ENCODE data around the gene AKR7A2. TPM values are rescaled to one million over a fixed set of nuclear protein-coding genes. Genes with fewer than 3 reads are reported as not detected.

The AKR7A2 gene
- polyA plus RNA-seq, 3 donors = 19.5 to 117 (median 89.3) TPM

DNA sequence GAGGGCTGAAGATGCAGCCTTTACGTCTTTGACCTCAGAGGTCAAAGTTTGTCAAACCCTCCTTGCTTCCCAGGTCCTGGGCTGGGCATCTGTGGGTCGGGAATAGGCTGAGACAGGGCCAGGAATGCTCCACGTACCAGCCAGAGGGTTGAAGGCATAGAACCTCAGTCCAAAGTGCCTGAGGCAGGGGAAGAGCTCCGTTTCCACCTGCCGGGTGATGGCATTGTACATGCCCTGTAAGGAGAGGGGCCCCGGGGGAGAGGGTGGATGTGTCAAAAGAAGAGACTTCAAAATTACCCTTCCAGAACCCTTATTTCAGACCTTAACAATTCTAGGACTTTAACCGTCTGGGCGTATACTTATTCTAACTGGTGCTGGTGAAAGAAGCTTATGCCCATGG lies 27.1 kb downstream of the AKR7A2 start:
- Mint-ChIP-seq H3K27me3 (ENCODE audit: low read depth in 3 of 3) (peaks cover 13 to 22% (median 20%) of the 10 kb centered on the region in 3 donors), H3K9me3 (peaks cover 0 to 5% (median 2%) of the 10 kb centered on the region in 7 donors), H3K27ac (no peak overlapping the region), H3K36me3 (peaks cover 0 to 8% of the 10 kb centered on the region in 2 donors), H3K4me1 (peaks cover 11% of the 10 kb centered on the region), H3K4me3 (no peak overlapping the region)
- H2AFZ ChIP-seq (ENCODE audit: insufficient read depth, low read depth, low read length, poor library complexity, severe bottlenecking) = no peak overlapping the region
- TF ChIP-seq CTCF (IDR thresholded peaks at IDR 0.05) = no peak
- H3K4me3 ChIP-seq (replicated peaks in 1 of 3; ENCODE audit: low read depth in 2 of 3, low read length in 3 of 3) = no peak overlapping the region
- no peaks in the 10 kb centered on the region for H4K20me1 ChIP-seq (ENCODE audit: insufficient read depth, low read length)
- H3K4me2 ChIP-seq (replicated peaks; ENCODE audit: extremely low read depth, low read length, poor library complexity, severe bottlenecking) = no peak overlapping the region
- H3K9ac ChIP-seq (ENCODE audit: insufficient read depth, low read length, poor library complexity, severe bottlenecking) = no peak overlapping the region
- no peak overlapping the region for H3K27ac ChIP-seq (ENCODE audit: low read depth in 1 of 2, low read length in 2 of 2)
- peaks cover 6 to 17% of the 10 kb centered on the region in 2 donors for H3K27me3 ChIP-seq (ENCODE audit: control insufficient read depth in 2 of 2, insufficient read depth in 2 of 2, low read length in 2 of 2)
- H3K4me1 ChIP-seq (ENCODE audit: control insufficient read depth in 1 of 2, insufficient read depth in 2 of 2, low read length in 2 of 2) = peaks cover 6 to 11% of the 10 kb centered on the region in 2 donors
- DNase-seq = no peak
- H3K9me3 ChIP-seq (replicated peaks in 1 of 2; ENCODE audit: control insufficient read depth in 1 of 2, insufficient read depth in 1 of 2, low read length in 2 of 2) = no peaks in the 10 kb centered on the region
- intact Hi-C loops (cut with micrococcal nuclease) = no loop called here
- H3K36me3 ChIP-seq (replicated peaks in 1 of 2; ENCODE audit: control insufficient read depth in 1 of 2, insufficient read depth in 2 of 2, low read length in 2 of 2) = no peaks in the 10 kb centered on the region
- 75% methylated on average over 3 of the region's 8 CpGs for WGBS (ENCODE audit: insufficient coverage)
- no peaks in the 10 kb centered on the region for H3K79me2 ChIP-seq (ENCODE audit: insufficient read depth, low read length)

DNA sequence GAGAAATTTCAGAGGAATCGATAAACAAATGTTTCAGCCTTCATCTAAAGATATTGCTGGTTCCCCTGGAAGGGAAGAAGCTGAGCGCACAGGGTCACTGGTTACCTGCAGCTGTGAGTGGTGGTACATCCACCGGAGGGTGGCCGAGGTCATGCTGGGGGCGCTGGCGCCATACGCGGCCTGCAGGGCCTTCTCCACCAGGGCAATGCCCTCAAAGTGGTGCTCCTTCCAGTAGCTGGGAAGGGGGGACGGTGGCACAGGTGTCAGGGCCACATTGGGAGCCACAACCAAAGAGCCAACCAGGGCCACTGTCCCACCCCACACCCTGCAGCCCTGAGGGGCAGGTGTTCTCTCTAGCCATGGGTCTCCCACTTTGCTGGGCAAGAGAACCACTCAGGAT lies 28.1 kb downstream of the AKR7A2 start:
- no peaks in the 10 kb centered on the region for H3K36me3 ChIP-seq (replicated peaks in 1 of 2; ENCODE audit: control insufficient read depth in 1 of 2, insufficient read depth in 2 of 2, low read length in 2 of 2)
- Mint-ChIP-seq H3K9me3 (peaks cover 0 to 5% (median 2%) of the 10 kb centered on the region in 7 donors), H3K4me1 (peaks cover 6% of the 10 kb centered on the region), H3K27ac (no peak overlapping the region), H3K4me3 (no peak overlapping the region), H3K36me3 (peaks cover 0 to 8% of the 10 kb centered on the region in 2 donors), H3K27me3 (ENCODE audit: low read depth in 3 of 3) (peaks cover 8 to 12% (median 11%) of the 10 kb centered on the region in 3 donors)
- H3K27ac ChIP-seq (ENCODE audit: low read depth in 1 of 2, low read length in 2 of 2) = no peak overlapping the region
- no peaks in the 10 kb centered on the region for H3K9me3 ChIP-seq (replicated peaks in 1 of 2; ENCODE audit: control insufficient read depth in 1 of 2, insufficient read depth in 1 of 2, low read length in 2 of 2)
- H3K4me1 ChIP-seq (ENCODE audit: control insufficient read depth in 1 of 2, insufficient read depth in 2 of 2, low read length in 2 of 2) = peaks cover 2 to 8% of the 10 kb centered on the region in 2 donors
- H3K4me3 ChIP-seq (replicated peaks in 1 of 3; ENCODE audit: low read depth in 2 of 3, low read length in 3 of 3) = no peak overlapping the region
- no peak for TF ChIP-seq CTCF (IDR thresholded peaks at IDR 0.05)
- no peak for DNase-seq
- H4K20me1 ChIP-seq (ENCODE audit: insufficient read depth, low read length) = no peaks in the 10 kb centered on the region
- no peak overlapping the region for H3K4me2 ChIP-seq (replicated peaks; ENCODE audit: extremely low read depth, low read length, poor library complexity, severe bottlenecking)
- 100% methylated on average over 2 of the region's 9 CpGs for WGBS (ENCODE audit: insufficient coverage)
- intact Hi-C loops (cut with micrococcal nuclease) = no loop called here
- no peak overlapping the region for H3K9ac ChIP-seq (ENCODE audit: insufficient read depth, low read length, poor library complexity, severe bottlenecking)
- peaks cover 0 to 8% of the 10 kb centered on the region in 2 donors for H3K27me3 ChIP-seq (ENCODE audit: control insufficient read depth in 2 of 2, insufficient read depth in 2 of 2, low read length in 2 of 2)
- no peaks in the 10 kb centered on the region for H3K79me2 ChIP-seq (ENCODE audit: insufficient read depth, low read length)
- H2AFZ ChIP-seq (ENCODE audit: insufficient read depth, low read depth, low read length, poor library complexity, severe bottlenecking) = no peak overlapping the region
